Thoracic aorta (tissue), 2 donors: ENCODE data around the gene CFAP20DC. TPM values are rescaled to one million over a fixed set of nuclear protein-coding genes. Genes with fewer than 3 reads are reported as not detected.
"Not testable (repeated sequence)": the region's sequence is repeated elsewhere in the genome, so short reads cannot be mapped to it uniquely, and the experiment has no call there.

Experiments
- ATAC-seq: fragments of 150-250 bp; one replicate; pipeline ENCODE4 v1.8.0; 2017; ENCODE audit warnings: low read depth; ENCODE audit not compliant: insufficient number of reproducible peaks, low FRiP score
- DNase-seq: peaks from one replicate; pipeline ENCODE4 v3.0.0-alpha.2; 2020; ENCODE audit warnings: low spot score
- H3K27ac ChIP-seq, 2 donors: fragments of 200-600 bp; sonication (generic); 1 replicate in 1 of 2; 2 replicates in 1 of 2; pipeline ENCODE4 v1.5.1; 2016; ENCODE audit warnings: mild to moderate bottlenecking in 2 of 2, moderate library complexity in 2 of 2
- H3K27me3 ChIP-seq: fragments of 200-600 bp; sonication (generic); replicated peaks from 2 replicates; pipeline ENCODE4 v1.6.0; 2016; ENCODE audit warnings: mild to moderate bottlenecking; ENCODE audit not compliant: insufficient read depth
- H3K36me3 ChIP-seq: fragments of 200-600 bp; sonication (generic); one replicate; pipeline ENCODE4 v1.5.1; 2016
- H3K4me1 ChIP-seq, 2 donors: fragments of 200-600 bp; sonication (generic); 1 replicate in 1 of 2; 2 replicates in 1 of 2; pipeline versions ENCODE4 v1.5.1 to v1.6.0; 2016; ENCODE audit warnings: low read depth in 2 of 2, mild to moderate bottlenecking in 1 of 2; ENCODE audit not compliant: control insufficient read depth in 1 of 2
- H3K4me3 ChIP-seq: fragments of 200-600 bp; sonication (generic); 2 replicates; pipeline ENCODE4 v1.5.1; 2016; ENCODE audit warnings: mild to moderate bottlenecking
- H3K9me3 ChIP-seq: fragments of 200-600 bp; sonication (generic); 2 replicates; pipeline ENCODE4 v1.5.1; 2016
- CTCF ChIP-seq: fragments of 200-600 bp; sonication (generic); IDR thresholded peaks from one replicate; pipeline ENCODE4 v1.5.1; 2019; ENCODE audit warnings: antibody characterized with exemption
- total RNA-seq, 2 donors: library from RNA; depleted of rRNA; stranded (reverse); fragments of >200 nt; gene quantifications; one replicate each; pipeline versions ENCODE4 v1.1.0 to v1.2.3, GENCODE V29; 2016

Gene CFAP20DC
- total RNA-seq, 2 donors from 2014 or later, result not detected

GRCh38 chr3:58698246-58698645 is 351.6 kb downstream of the CFAP20DC start:
- TF ChIP-seq CTCF, result no peak
- Histone ChIP-seq H3K36me3 (no peaks in the 10 kb centered on the region), H3K27me3 (no peaks in the 10 kb centered on the region), H3K4me1 (no peaks in the 10 kb centered on the region), H3K9me3 (no peaks in the 10 kb centered on the region), H3K27ac (no peak overlapping the region), H3K4me3 (no peak overlapping the region)
- DNase-seq (no peak), ATAC-seq (no peak)

GRCh38 chr3:58697561-58697960 is 352.3 kb downstream of the CFAP20DC start:
- H3K9me3 ChIP-seq, result no peaks in the 10 kb centered on the region
- H3K4me3 ChIP-seq, result no peak overlapping the region
- H3K36me3 ChIP-seq, result no peaks in the 10 kb centered on the region
- no peak for TF ChIP-seq CTCF
- no peak overlapping the region for H3K27ac ChIP-seq
- no peak for ATAC-seq
- no peak for DNase-seq
- no peaks in the 10 kb centered on the region for H3K4me1 ChIP-seq
- H3K27me3 ChIP-seq, result no peaks in the 10 kb centered on the region

- not testable (repeated sequence) for H3K36me3 ChIP-seq, H3K9me3 ChIP-seq, H3K4me1 ChIP-seq, H3K4me3 ChIP-seq, DNase-seq, H3K27me3 ChIP-seq, ATAC-seq, H3K27ac ChIP-seq
Measured at GRCh38 chr3:58696813-58697212, 353.0 kb downstream of the CFAP20DC start.

- Histone ChIP-seq H3K9me3 (peaks cover 3% of the 10 kb centered on the region), H3K4me1 (no peaks in the 10 kb centered on the region), H3K27me3 (no peaks in the 10 kb centered on the region), H3K36me3 (no peaks in the 10 kb centered on the region), H3K4me3 (no peak overlapping the region), H3K27ac (no peak overlapping the region)
- no peak for TF ChIP-seq CTCF
- DNase-seq (no peak), ATAC-seq (no peak)
Measured at GRCh38 chr3:58696093-58696492, 353.7 kb downstream of the CFAP20DC start.

- DNase-seq, H3K4me1 ChIP-seq, ATAC-seq, H3K36me3 ChIP-seq, H3K4me3 ChIP-seq, H3K9me3 ChIP-seq, H3K27me3 ChIP-seq, H3K27ac ChIP-seq: not testable (repeated sequence)
Measured at GRCh38 chr3:58695284-58695683, 354.5 kb downstream of the CFAP20DC start.

- Histone ChIP-seq H3K4me3 (no peak overlapping the region), H3K27me3 (no peaks in the 10 kb centered on the region)
- no peak for ATAC-seq
Measured at GRCh38 chr3:58693940-58694850, 355.6 kb downstream of the CFAP20DC start.

More at GRCh38 chr3:58693940-58694850, 355.6 kb downstream of the CFAP20DC start:
- TF ChIP-seq CTCF, result no peak
- peaks cover 3% of the 10 kb centered on the region for H3K9me3 ChIP-seq
- H3K27ac ChIP-seq, result no peak overlapping the region
- DNase-seq, result no peak
- H3K36me3 ChIP-seq, result no peaks in the 10 kb centered on the region
- H3K4me1 ChIP-seq, result no peaks in the 10 kb centered on the region
